Common myeloid progenitor, CD34-positive (primary cell): ENCODE measurements around the gene CD8A.

Experiments
- CTCF ChIA-PET: fragments of 350-600 bp; sonication (Branson Sonifier 250); formaldehyde crosslinking; loops from one replicate; lab custom pipeline; 2021; ENCODE audit warnings: antibody characterized with exemption; lab: Charles Lee
- POLR2A ChIA-PET: fragments of 350-600 bp; sonication (Branson Sonifier 250); formaldehyde crosslinking; loops from one replicate; lab custom pipeline; 2021; ENCODE audit warnings: antibody characterized with exemption; lab: Charles Lee
- DNase-seq, 3 donors: peaks; one replicate each; pipeline versions ENCODE4 v3.0.0 to v3.0.0-alpha.2; 2013
- H3K27ac ChIP-seq, 2 experiments: 1 replicate in 1 of 2; 2 replicates in 1 of 2; pipeline ENCODE4 v1.7.0; 2013; ENCODE audit warnings: inconsistent platforms in 2 of 2, low read length in 2 of 2, mild to moderate bottlenecking in 2 of 2, low read depth in 1 of 2, moderate library complexity in 1 of 2; ENCODE audit not compliant: severe bottlenecking in 2 of 2, insufficient read depth in 1 of 2, poor library complexity in 1 of 2
- H3K27me3 ChIP-seq, 5 experiments: replicated peaks in 2 of 5; 1 replicate in 3 of 5; 2 replicates in 2 of 5; pipeline versions ENCODE4 v1.6.1 to v1.7.0; 2013; ENCODE audit warnings: low read length in 4 of 5, mild to moderate bottlenecking in 2 of 5, moderate library complexity in 2 of 5, inconsistent platforms in 1 of 5; ENCODE audit not compliant: insufficient read depth in 5 of 5, control insufficient read depth in 4 of 5
- H3K36me3 ChIP-seq, 4 experiments: 1 replicate in 2 of 4; 2 replicates in 2 of 4; pipeline versions ENCODE4 v1.6.1 to v1.7.0; 2013; ENCODE audit warnings: low read length in 3 of 4, control low read depth in 1 of 4, mild to moderate bottlenecking in 1 of 4; ENCODE audit not compliant: control insufficient read depth in 4 of 4, insufficient read depth in 4 of 4
- H3K4me1 ChIP-seq, 4 experiments: 1 replicate in 3 of 4; 2 replicates in 1 of 4; pipeline versions ENCODE4 v1.6.1 to v1.7.1; 2013; ENCODE audit warnings: low read length in 3 of 4, mild to moderate bottlenecking in 3 of 4, control low read depth in 1 of 4, inconsistent platforms in 1 of 4, moderate library complexity in 1 of 4; ENCODE audit not compliant: control insufficient read depth in 4 of 4, insufficient read depth in 4 of 4; ENCODE audit errors: control extremely low read depth in 1 of 4
- H3K4me3 ChIP-seq, 7 experiments: 1 replicate in 4 of 7; 2 replicates in 3 of 7; pipeline versions ENCODE4 v1.5.1 to v1.7.0; 2013; ENCODE audit warnings: mild to moderate bottlenecking in 7 of 7, low read length in 6 of 7, moderate library complexity in 6 of 7, inconsistent platforms in 2 of 7, low read depth in 2 of 7, control low read depth in 1 of 7; ENCODE audit not compliant: insufficient read depth in 4 of 7, control insufficient read depth in 1 of 7; ENCODE audit errors: extremely low read depth in 1 of 7
- H3K9me3 ChIP-seq, 5 experiments: 1 replicate in 4 of 5; 2 replicates in 1 of 5; pipeline versions ENCODE4 v1.6.1 to v1.7.1; 2013; ENCODE audit warnings: low read length in 4 of 5, mild to moderate bottlenecking in 2 of 5, inconsistent platforms in 1 of 5, low read depth in 1 of 5, moderate library complexity in 1 of 5; ENCODE audit not compliant: control insufficient read depth in 4 of 5, insufficient read depth in 2 of 5; ENCODE audit errors: control extremely low read depth in 1 of 5
- WGBS: methylation state at CpG from one replicate; pipeline ENCODE4 v1.1.5; 2013; ENCODE audit not compliant: insufficient coverage; 5-methylcytosine and 5-hydroxymethylcytosine counted together

Gene CD8A

GRCh38 chr2:86779971-86780370 lies 10.7 kb downstream of the CD8A start:
- Histone ChIP-seq H3K4me3 (no peak overlapping the region), H3K4me1 (no peaks in the 10 kb centered on the region), H3K36me3 (peaks cover 0 to 15% (median 9%) of the 10 kb centered on the region in 4 experiments), H3K27me3 (peaks cover 0 to 3% (median 0%) of the 10 kb centered on the region in 5 experiments), H3K9me3 (no peaks in the 10 kb centered on the region), H3K27ac (no peak overlapping the region)
- WGBS = 100% methylated on average over 1 of the region's 3 CpGs
- DNase-seq = no peak
- ChIA-PET CTCF (interaction anchor here (1.3 to 2.2 kb wide), 3 partner anchors 10 to 27 kb away, joined by 3 to 11 read pairs (median 5); no protein-coding TSS in a partner anchor), POLR2A (no interaction called here)

- Histone ChIP-seq H3K27me3 (no peaks in the 10 kb centered on the region), H3K36me3 (peaks cover under 1 to 25% (median 16%) of the 10 kb centered on the region in 4 experiments), H3K9me3 (no peaks in the 10 kb centered on the region), H3K27ac (no peak overlapping the region), H3K4me1 (no peaks in the 10 kb centered on the region), H3K4me3 (no peak overlapping the region)
- WGBS = 86% methylated on average over 1 of the region's 2 CpGs
- ChIA-PET POLR2A (no interaction called here), CTCF (no interaction called here)
- DNase-seq = no peak
Measured at GRCh38 chr2:86778957-86779356, 11.8 kb downstream of the CD8A start.

GRCh38 chr2:86776532-86776931 lies 14.2 kb downstream of the CD8A start:
- POLR2A ChIA-PET = no interaction called here

GRCh38 chr2:86775338-86775737 lies 15.4 kb downstream of the CD8A start:
- Histone ChIP-seq H3K9me3 (no peaks in the 10 kb centered on the region), H3K4me3 (no peak overlapping the region), H3K27me3 (no peaks in the 10 kb centered on the region), H3K4me1 (no peaks in the 10 kb centered on the region), H3K27ac (no peak overlapping the region), H3K36me3 (peaks cover 10 to 60% (median 38%) of the 10 kb centered on the region in 4 experiments)
- POLR2A ChIA-PET = no interaction called here
- CTCF ChIA-PET = no interaction called here
- WGBS = 69% methylated on average over 3 of the region's 4 CpGs
- no peak for DNase-seq

More at GRCh38 chr2:86776532-86776931, 14.2 kb downstream of the CD8A start:
- H3K27ac ChIP-seq = no peak overlapping the region
- peaks cover 6 to 48% (median 27%) of the 10 kb centered on the region in 4 experiments for H3K36me3 ChIP-seq
- H3K4me3 ChIP-seq = no peak overlapping the region
- H3K27me3 ChIP-seq = no peaks in the 10 kb centered on the region
- no peak for DNase-seq
- no peaks in the 10 kb centered on the region for H3K9me3 ChIP-seq
- WGBS = 97% methylated on average over 3 of the region's 7 CpGs
- no peaks in the 10 kb centered on the region for H3K4me1 ChIP-seq
- CTCF ChIA-PET = interaction anchor here (1.2 to 1.4 kb wide), 2 partner anchors 10 to 12 kb away, joined by 3 to 5 read pairs; no protein-coding TSS in a partner anchor

- Histone ChIP-seq H3K4me3 (no peak overlapping the region), H3K9me3 (no peaks in the 10 kb centered on the region), H3K4me1 (no peaks in the 10 kb centered on the region), H3K36me3 (peaks cover 11 to 65% (median 40%) of the 10 kb centered on the region in 4 experiments), H3K27ac (no peak overlapping the region), H3K27me3 (no peaks in the 10 kb centered on the region)
- ChIA-PET POLR2A (no interaction called here), CTCF (interaction anchor here (0.6 to 0.8 kb wide), 2 partner anchors 9 to 255 kb away, joined by 3 read pairs; no protein-coding TSS in a partner anchor)
- 90% methylated on average over 5 of the region's 5 CpGs for WGBS
- no peak for DNase-seq
Measured at GRCh38 chr2:86774862-86775261, 15.9 kb downstream of the CD8A start.

- CTCF ChIA-PET = interaction anchor here (1.1 kb wide), 1 partner anchor 25 kb away, joined by 3 read pairs; no protein-coding TSS in a partner anchor
- H3K36me3 ChIP-seq = peaks cover 16 to 81% (median 49%) of the 10 kb centered on the region in 4 experiments
- POLR2A ChIA-PET = no interaction called here
Measured at GRCh38 chr2:86772611-86773010, 18.1 kb downstream of the CD8A start.

GRCh38 chr2:86770816-86771301 lies 19.9 kb downstream of the CD8A start:
- H3K27me3 ChIP-seq = no peaks in the 10 kb centered on the region
- DNase-seq = no peak
- H3K36me3 ChIP-seq = peaks cover 21 to 89% (median 52%) of the 10 kb centered on the region in 4 experiments
- WGBS = 95% methylated on average over 5 of the region's 6 CpGs
- ChIA-PET CTCF (interaction anchor here (1.5 kb wide), 1 partner anchor 252 kb away, joined by 5 read pairs; no protein-coding TSS in a partner anchor), POLR2A (interaction anchor here (0.5 kb wide), 1 partner anchor 96 kb away, joined by 3 read pairs; no protein-coding TSS in a partner anchor)
- no peak overlapping the region for H3K4me3 ChIP-seq
- no peaks in the 10 kb centered on the region for H3K9me3 ChIP-seq
- H3K4me1 ChIP-seq = no peaks in the 10 kb centered on the region
- no peak overlapping the region for H3K27ac ChIP-seq

More at GRCh38 chr2:86772611-86773010, 18.1 kb downstream of the CD8A start:
- H3K27ac ChIP-seq = no peak overlapping the region
- H3K27me3 ChIP-seq = no peaks in the 10 kb centered on the region
- no peak overlapping the region for H3K4me3 ChIP-seq
- no peaks in the 10 kb centered on the region for H3K9me3 ChIP-seq
- DNase-seq = no peak
- 90% methylated on average over 5 of the region's 5 CpGs for WGBS
- no peaks in the 10 kb centered on the region for H3K4me1 ChIP-seq
